ENCODE results near the gene KATNAL1.

Gene KATNAL1

DNA sequence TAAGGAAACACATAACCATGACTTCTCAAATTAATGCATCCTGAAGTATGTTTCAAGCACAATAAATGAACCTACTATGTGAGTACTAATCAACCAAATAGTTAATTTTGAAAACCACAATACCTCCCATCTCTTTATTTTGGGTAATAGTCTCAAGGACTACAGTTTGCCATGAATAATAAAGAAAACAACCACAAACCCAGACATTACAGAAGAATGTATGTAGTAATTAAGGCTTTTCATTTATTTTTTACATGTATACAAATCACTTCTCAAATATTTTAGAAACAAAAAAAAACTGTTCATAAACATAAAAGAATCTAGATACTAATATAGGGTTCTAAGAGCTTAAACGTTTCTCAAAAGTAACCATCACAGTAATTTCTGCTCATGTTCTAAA is 6.8 kb downstream of the KATNAL1 start:
- H3K79me2 ChIP-seq (ENCODE audit: low read length) = peaks cover 21% of the 10 kb centered on the region; the same call in 1 of the 2 replicates
- H4K20me1 ChIP-seq (ENCODE audit: insufficient read depth, low read length) = no peaks in the 10 kb centered on the region
- H3K9ac ChIP-seq (ENCODE audit: low read length) = no peak overlapping the region
- no peaks in the 10 kb centered on the region for H3F3A ChIP-seq (ENCODE audit: insufficient read depth, low read length)
- H3K4me2 ChIP-seq (ENCODE audit: low read depth, low read length) = no peak overlapping the region
- no peak overlapping the region for H3K27ac ChIP-seq (ENCODE audit: low read length)
- no peaks in the 10 kb centered on the region for H3K27me3 ChIP-seq (replicated peaks; ENCODE audit: insufficient read depth, low read length)
- no peaks in the 10 kb centered on the region for H3K36me3 ChIP-seq (replicated peaks; ENCODE audit: insufficient read depth, low read length)
- no peaks in the 10 kb centered on the region for H3K9me2 ChIP-seq (replicated peaks; ENCODE audit: insufficient read depth, low read length)
- H3K4me3 ChIP-seq (ENCODE audit: low read length) = no peak overlapping the region
- no peaks in the 10 kb centered on the region for H3K9me3 ChIP-seq (replicated peaks; ENCODE audit: insufficient read depth, low read length)
- 0 out of 2 replicates have a peak, but pooled peaks cover 5% of the 10 kb centered on the region for H3K4me1 ChIP-seq (ENCODE audit: low read length)
- TF ChIP-seq EZH2 (optimal IDR thresholded peaks at IDR 0.05; ENCODE audit: low read depth, low read length) (no peak), EZH2phosphoT487 (IDR thresholded peaks at IDR 0.05; ENCODE audit: low read length) (no peak)
- TF ChIP-seq, protein P1, sequence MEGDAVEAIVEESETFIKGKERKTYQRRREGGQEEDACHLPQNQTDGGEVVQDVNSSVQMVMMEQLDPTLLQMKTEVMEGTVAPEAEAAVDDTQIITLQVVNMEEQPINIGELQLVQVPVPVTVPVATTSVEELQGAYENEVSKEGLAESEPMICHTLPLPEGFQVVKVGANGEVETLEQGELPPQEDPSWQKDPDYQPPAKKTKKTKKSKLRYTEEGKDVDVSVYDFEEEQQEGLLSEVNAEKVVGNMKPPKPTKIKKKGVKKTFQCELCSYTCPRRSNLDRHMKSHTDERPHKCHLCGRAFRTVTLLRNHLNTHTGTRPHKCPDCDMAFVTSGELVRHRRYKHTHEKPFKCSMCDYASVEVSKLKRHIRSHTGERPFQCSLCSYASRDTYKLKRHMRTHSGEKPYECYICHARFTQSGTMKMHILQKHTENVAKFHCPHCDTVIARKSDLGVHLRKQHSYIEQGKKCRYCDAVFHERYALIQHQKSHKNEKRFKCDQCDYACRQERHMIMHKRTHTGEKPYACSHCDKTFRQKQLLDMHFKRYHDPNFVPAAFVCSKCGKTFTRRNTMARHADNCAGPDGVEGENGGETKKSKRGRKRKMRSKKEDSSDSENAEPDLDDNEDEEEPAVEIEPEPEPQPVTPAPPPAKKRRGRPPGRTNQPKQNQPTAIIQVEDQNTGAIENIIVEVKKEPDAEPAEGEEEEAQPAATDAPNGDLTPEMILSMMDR (IDR thresholded peaks at IDR 0.05; ENCODE audit: low read length) = no peak
- H2AFZ ChIP-seq (ENCODE audit: low read length) = no peak overlapping the region
- DNase-seq = no peak

DNA sequence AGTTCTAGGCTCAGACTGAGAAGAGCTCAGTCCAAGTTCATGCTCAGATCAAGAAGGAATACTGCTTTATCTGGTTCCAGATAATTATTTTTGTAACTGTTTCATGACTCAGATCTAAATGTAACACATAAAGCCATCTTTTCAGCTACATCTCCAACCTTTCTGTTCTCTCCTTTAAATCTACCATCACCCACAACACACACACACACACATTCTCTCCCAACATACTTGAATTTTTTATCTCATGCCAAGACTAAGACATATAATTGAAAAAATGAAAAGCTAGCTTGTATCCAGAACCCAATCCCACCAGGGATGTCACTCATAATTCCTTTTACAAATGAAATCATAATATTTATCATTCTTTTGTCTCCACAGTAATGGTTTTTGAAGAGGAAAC is 7.6 kb downstream of the KATNAL1 start:
- Histone ChIP-seq H3K36me3 (replicated peaks; ENCODE audit: insufficient read depth, low read length) (no peaks in the 10 kb centered on the region), H3K4me2 (ENCODE audit: low read depth, low read length) (no peak overlapping the region), H3K79me2 (ENCODE audit: low read length) (peaks cover 14% of the 10 kb centered on the region; the same call in 1 of the 2 replicates), H3F3A (ENCODE audit: insufficient read depth, low read length) (no peaks in the 10 kb centered on the region), H4K20me1 (ENCODE audit: insufficient read depth, low read length) (no peaks in the 10 kb centered on the region), H3K9ac (ENCODE audit: low read length) (no peak overlapping the region), H3K4me1 (ENCODE audit: low read length) (no peaks in the 10 kb centered on the region), H3K9me3 (replicated peaks; ENCODE audit: insufficient read depth, low read length) (no peaks in the 10 kb centered on the region), H3K4me3 (ENCODE audit: low read length) (no peak overlapping the region), H2AFZ (ENCODE audit: low read length) (no peak overlapping the region), H3K27ac (ENCODE audit: low read length) (no peak overlapping the region), H3K27me3 (replicated peaks; ENCODE audit: insufficient read depth, low read length) (no peaks in the 10 kb centered on the region), H3K9me2 (replicated peaks; ENCODE audit: insufficient read depth, low read length) (no peaks in the 10 kb centered on the region)
- DNase-seq = no peak
- TF ChIP-seq, protein P1 (IDR thresholded peaks at IDR 0.05; ENCODE audit: low read length) = no peak
- no peak for TF ChIP-seq EZH2 (optimal IDR thresholded peaks at IDR 0.05; ENCODE audit: low read depth, low read length)
- TF ChIP-seq EZH2phosphoT487 (IDR thresholded peaks at IDR 0.05; ENCODE audit: low read length) = no peak

DNA sequence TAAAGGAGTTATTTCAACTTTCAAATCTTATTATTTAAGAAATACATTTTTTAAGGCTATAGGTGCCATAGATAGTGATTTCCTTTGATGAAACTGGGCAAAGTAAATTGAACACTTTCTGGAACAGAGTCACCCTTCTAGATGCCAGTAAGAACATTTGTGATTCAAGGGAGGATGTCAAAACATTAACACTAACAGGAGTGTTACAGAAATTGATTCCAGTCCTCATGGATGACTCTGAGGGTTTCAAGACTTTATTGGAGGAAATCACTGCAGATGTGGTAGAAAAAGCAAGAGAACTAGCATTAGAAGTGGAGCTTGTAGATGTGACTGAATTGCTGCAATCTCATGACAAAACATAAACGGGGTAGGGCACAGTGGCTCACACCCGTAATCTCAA is 12.2 kb downstream of the KATNAL1 start:
- H3K27me3 ChIP-seq (replicated peaks; ENCODE audit: insufficient read depth, low read length) = no peaks in the 10 kb centered on the region
- no peaks in the 10 kb centered on the region for H3K4me1 ChIP-seq (ENCODE audit: low read length)
- H3K9ac ChIP-seq (ENCODE audit: low read length) = no peak overlapping the region
- 0 out of 2 replicates have a peak, but pooled peaks cover 3% of the 10 kb centered on the region for H3K79me2 ChIP-seq (ENCODE audit: low read length)
- no peaks in the 10 kb centered on the region for H3K9me3 ChIP-seq (replicated peaks; ENCODE audit: insufficient read depth, low read length)
- DNase-seq = no peak
- H3K4me2 ChIP-seq (ENCODE audit: low read depth, low read length) = no peak overlapping the region
- H3F3A ChIP-seq (ENCODE audit: insufficient read depth, low read length) = no peaks in the 10 kb centered on the region
- no peaks in the 10 kb centered on the region for H3K36me3 ChIP-seq (replicated peaks; ENCODE audit: insufficient read depth, low read length)
- H2AFZ ChIP-seq (ENCODE audit: low read length) = no peak overlapping the region
- TF ChIP-seq EZH2 (optimal IDR thresholded peaks at IDR 0.05; ENCODE audit: low read depth, low read length) (no peak), EZH2phosphoT487 (IDR thresholded peaks at IDR 0.05; ENCODE audit: low read length) (no peak)
- TF ChIP-seq, protein P1 (IDR thresholded peaks at IDR 0.05; ENCODE audit: low read length) = no peak
- H4K20me1 ChIP-seq (ENCODE audit: insufficient read depth, low read length) = no peaks in the 10 kb centered on the region
- no peak overlapping the region for H3K27ac ChIP-seq (ENCODE audit: low read length)
- no peaks in the 10 kb centered on the region for H3K9me2 ChIP-seq (replicated peaks; ENCODE audit: insufficient read depth, low read length)
- no peak overlapping the region for H3K4me3 ChIP-seq (ENCODE audit: low read length)
